SIG-M5 treated with dmso at 0.1 percent for 504 hours (cell line): Measurements from ENCODE around the gene SSPN.

Experiments
- DNase-seq: peaks from one replicate; lab custom pipeline; 2025; ENCODE audit not compliant: unreplicated experiment; lab: John Stamatoyannopoulos, UW

Gene SSPN

GRCh38 chr12:26195250-26195640, at the start of gene SSPN:
Gene SSPN (plus strand): TSS chr12:26195573. CDS start chr12:26195673, 100 bp downstream.
- no peak for DNase-seq

- DNase-seq: no peak
These were observed 47.1 kb upstream of the SSPN start for GRCh38 chr12:26148291-26148690.

GRCh38 chr12:26149968-26150500, 45.3 kb upstream of the SSPN start:
- DNase-seq: no peak

- DNase-seq: no peak
These were observed 44.5 kb upstream of the SSPN start for GRCh38 chr12:26150736-26151450.

GRCh38 chr12:26152507-26153102, 42.8 kb upstream of the SSPN start:
- no peak for DNase-seq

- DNase-seq: no peak
These were observed 41.8 kb upstream of the SSPN start for GRCh38 chr12:26153421-26154154.

- DNase-seq: peak; percentile 32
These were observed 39.0 kb upstream of the SSPN start for GRCh38 chr12:26156201-26156871.

GRCh38 chr12:26157001-26157400, 38.4 kb upstream of the SSPN start:
- DNase-seq: no peak

GRCh38 chr12:26158078-26158764, 37.2 kb upstream of the SSPN start:
- DNase-seq: no peak

- no peak for DNase-seq
These were observed 33.2 kb upstream of the SSPN start for GRCh38 chr12:26162174-26162573.

- DNase-seq: no peak
These were observed 32.5 kb upstream of the SSPN start for GRCh38 chr12:26162905-26163304.

- no peak for DNase-seq
These were observed 31.3 kb upstream of the SSPN start for GRCh38 chr12:26164118-26164517.

GRCh38 chr12:26172013-26172412, 23.4 kb upstream of the SSPN start:
- DNase-seq: no peak

- no peak for DNase-seq
These were observed 22.8 kb upstream of the SSPN start for GRCh38 chr12:26172539-26172938.

GRCh38 chr12:26172946-26173552, 22.3 kb upstream of the SSPN start:
- no peak for DNase-seq

- no peak for DNase-seq
These were observed 18.6 kb upstream of the SSPN start for GRCh38 chr12:26176725-26177124.

- DNase-seq: no peak
These were observed 18.1 kb upstream of the SSPN start for GRCh38 chr12:26177283-26177682.

- DNase-seq: no peak
These were observed 15.5 kb upstream of the SSPN start for GRCh38 chr12:26179826-26180225.

GRCh38 chr12:26182377-26182776, 13.0 kb upstream of the SSPN start:
- no peak for DNase-seq

- DNase-seq: no peak
These were observed 9.6 kb upstream of the SSPN start for GRCh38 chr12:26185532-26186320.
